Measurements from ENCODE around the gene MCL1. TPM values are rescaled to one million over a fixed set of nuclear protein-coding genes. Genes with fewer than 3 reads are reported as not detected.
"Not testable (repeated sequence)": the region's sequence is repeated elsewhere in the genome, so short reads cannot be mapped to it uniquely, and the experiment has no call there.

MCL1 gene
- total RNA-seq, 2 experiments from 2014 or later: 249 to 261 TPM

- Mint-ChIP-seq H3K9me3 (ENCODE audit: insufficient read depth) (no peaks in the 10 kb centered on the region), H3K27ac (peak overlapping the region; percentile 94), H3K36me3 (ENCODE audit: low read depth) (peaks cover 58% of the 10 kb centered on the region), H3K27me3 (ENCODE audit: low read depth) (no peaks in the 10 kb centered on the region), H3K4me3 (peak overlapping the region; percentile 97), H3K4me1 (ENCODE audit: low read depth) (peaks cover 44% of the 10 kb centered on the region)
- ChIA-PET CTCF (interaction anchor here (0.6 to 13.3 kb wide), 9 partner anchors 14 to 425 kb away, joined by 3 to 412 read pairs (median 6); partner anchors contain the start of gene ENSA), POLR2A (interaction anchor here (0.6 to 19.3 kb wide), 20 partner anchors 11 to 692 kb away, joined by 3 to 1108 read pairs (median 10); partner anchors contain the start of genes ENSA, GOLPH3L, MINDY1 and RPRD2)
- ATAC-seq (peak; percentile 14), DNase-seq (peak; percentile 67)
Observed at GRCh38 chr1:150578272-150579109, 919 bp downstream of the MCL1 start.

- DNase-seq (peak; percentile 48), ATAC-seq (no peak)
- ChIA-PET CTCF (interaction anchor here (0.6 to 13.3 kb wide), 4 partner anchors 13 to 426 kb away, joined by 3 to 412 read pairs (median 20); no protein-coding TSS in a partner anchor), POLR2A (interaction anchor here (1.1 to 19.3 kb wide), 10 partner anchors 11 to 691 kb away, joined by 3 to 1108 read pairs (median 20); partner anchors contain the start of genes ENSA and MINDY1)
- Mint-ChIP-seq H3K4me3 (peak overlapping the region; percentile 97), H3K27me3 (ENCODE audit: low read depth) (no peaks in the 10 kb centered on the region), H3K36me3 (ENCODE audit: low read depth) (peaks cover 65% of the 10 kb centered on the region), H3K27ac (peak overlapping the region; percentile 94), H3K4me1 (ENCODE audit: low read depth) (peaks cover 52% of the 10 kb centered on the region), H3K9me3 (ENCODE audit: insufficient read depth) (no peaks in the 10 kb centered on the region)
Observed at GRCh38 chr1:150577557-150578271, 1.7 kb downstream of the MCL1 start.

GRCh38 chr1:150576794-150577556 lies 2.4 kb downstream of the MCL1 start:
- no peaks in the 10 kb centered on the region for H3K9me3 Mint-ChIP-seq (ENCODE audit: insufficient read depth)
- H3K4me3 Mint-ChIP-seq: peak overlapping the region; percentile 97
- ChIA-PET POLR2A (interaction anchor here (1.0 to 19.3 kb wide), 10 partner anchors 12 to 690 kb away, joined by 3 to 1108 read pairs (median 20); partner anchors contain the start of genes ENSA, GOLPH3L, MINDY1 and RPRD2), CTCF (interaction anchor here (4.4 to 13.3 kb wide), 2 partner anchors 12 to 44 kb away, joined by 36 to 412 read pairs; no protein-coding TSS in a partner anchor)
- peak overlapping the region; percentile 94 for H3K27ac Mint-ChIP-seq
- ATAC-seq: no peak
- no peak for DNase-seq
- H3K4me1 Mint-ChIP-seq (ENCODE audit: low read depth): peaks cover 55% of the 10 kb centered on the region
- H3K36me3 Mint-ChIP-seq (ENCODE audit: low read depth): peaks cover 72% of the 10 kb centered on the region
- no peaks in the 10 kb centered on the region for H3K27me3 Mint-ChIP-seq (ENCODE audit: low read depth)

GRCh38 chr1:150576367-150576711 lies 3.1 kb downstream of the MCL1 start:
- CTCF ChIA-PET: interaction anchor here (0.6 to 13.3 kb wide), 4 partner anchors 11 to 204 kb away, joined by 3 to 412 read pairs (median 20); no protein-coding TSS in a partner anchor
- H3K4me1 Mint-ChIP-seq (ENCODE audit: low read depth): peaks cover 61% of the 10 kb centered on the region
- no peak for ATAC-seq

GRCh38 chr1:150575518-150576366 lies 3.7 kb downstream of the MCL1 start:
- Mint-ChIP-seq H3K4me1 (ENCODE audit: low read depth) (peaks cover 61% of the 10 kb centered on the region), H3K36me3 (ENCODE audit: low read depth) (peaks cover 78% of the 10 kb centered on the region), H3K27me3 (ENCODE audit: low read depth) (no peaks in the 10 kb centered on the region), H3K4me3 (peak overlapping the region; percentile 97), H3K27ac (peak overlapping the region; percentile 73), H3K9me3 (ENCODE audit: insufficient read depth) (no peaks in the 10 kb centered on the region)
- no peak for DNase-seq
- ChIA-PET POLR2A (interaction anchor here (1.3 to 19.3 kb wide), 5 partner anchors 12 to 689 kb away, joined by 3 to 1108 read pairs (median 26); partner anchors contain the start of genes ENSA and GOLPH3L), CTCF (interaction anchor here (0.6 to 13.3 kb wide), 5 partner anchors 11 to 320 kb away, joined by 3 to 412 read pairs (median 4); no protein-coding TSS in a partner anchor)
- no peak for ATAC-seq

More at GRCh38 chr1:150576367-150576711, 3.1 kb downstream of the MCL1 start:
- Mint-ChIP-seq H3K27ac (peak overlapping the region; percentile 94), H3K9me3 (ENCODE audit: insufficient read depth) (no peaks in the 10 kb centered on the region), H3K27me3 (ENCODE audit: low read depth) (no peaks in the 10 kb centered on the region), H3K4me3 (peak overlapping the region; percentile 97), H3K36me3 (ENCODE audit: low read depth) (peaks cover 73% of the 10 kb centered on the region)
- no peak for DNase-seq
- POLR2A ChIA-PET: interaction anchor here (1.0 to 19.3 kb wide), 8 partner anchors 12 to 690 kb away, joined by 3 to 1108 read pairs (median 12); partner anchors contain the start of genes ENSA, GOLPH3L, MINDY1 and RPRD2

GRCh38 chr1:150575072-150575489 lies 4.3 kb downstream of the MCL1 start:
- Mint-ChIP-seq H3K27ac (peak overlapping the region; percentile 68), H3K4me3 (peak overlapping the region; percentile 97), H3K9me3 (ENCODE audit: insufficient read depth) (no peaks in the 10 kb centered on the region), H3K27me3 (ENCODE audit: low read depth) (no peaks in the 10 kb centered on the region), H3K36me3 (ENCODE audit: low read depth) (peaks cover 83% of the 10 kb centered on the region), H3K4me1 (ENCODE audit: low read depth) (peaks cover 61% of the 10 kb centered on the region)
- DNase-seq (no peak), ATAC-seq (no peak)
- ChIA-PET CTCF (interaction anchor here (0.9 to 13.3 kb wide), 3 partner anchors 10 to 319 kb away, joined by 3 to 412 read pairs (median 36); no protein-coding TSS in a partner anchor), POLR2A (interaction anchor here (4.5 to 19.3 kb wide), 4 partner anchors 11 to 688 kb away, joined by 20 to 1108 read pairs (median 125); partner anchors contain the start of gene ENSA)

GRCh38 chr1:150574260-150575071 lies 4.9 kb downstream of the MCL1 start:
- Mint-ChIP-seq H3K9me3 (ENCODE audit: insufficient read depth) (no peaks in the 10 kb centered on the region), H3K36me3 (ENCODE audit: low read depth) (peaks cover 89% of the 10 kb centered on the region), H3K27me3 (ENCODE audit: low read depth) (no peaks in the 10 kb centered on the region), H3K4me3 (peak overlapping the region; percentile 97), H3K27ac (peak overlapping the region; percentile 68), H3K4me1 (ENCODE audit: low read depth) (peaks cover 64% of the 10 kb centered on the region)
- DNase-seq (no peak), ATAC-seq (no peak)
- ChIA-PET CTCF (interaction anchor here (4.4 to 13.3 kb wide), 2 partner anchors 10 to 46 kb away, joined by 36 to 412 read pairs; no protein-coding TSS in a partner anchor), POLR2A (interaction anchor here (4.8 to 19.3 kb wide), 3 partner anchors 11 to 54 kb away, joined by 26 to 1108 read pairs (median 224); partner anchors contain the start of gene ENSA)

GRCh38 chr1:150573648-150574071 lies 5.8 kb downstream of the MCL1 start:
- not testable (repeated sequence) for ATAC-seq; DNase-seq; H3K27me3 Mint-ChIP-seq (ENCODE audit: low read depth); H3K9me3 Mint-ChIP-seq (ENCODE audit: insufficient read depth)
- H3K4me1 Mint-ChIP-seq (ENCODE audit: low read depth): peaks cover 72% of the 10 kb centered on the region
- H3K36me3 Mint-ChIP-seq (ENCODE audit: low read depth): peaks cover 88% of the 10 kb centered on the region
- CTCF ChIA-PET: interaction anchor here (0.9 to 13.3 kb wide), 4 partner anchors 9 to 349 kb away, joined by 3 to 412 read pairs (median 42); no protein-coding TSS in a partner anchor
- POLR2A ChIA-PET: interaction anchor here (0.9 to 19.3 kb wide), 4 partner anchors 10 to 340 kb away, joined by 5 to 1108 read pairs (median 125); partner anchors contain the start of gene ENSA
- H3K4me3 Mint-ChIP-seq: peak overlapping the region; percentile 97
- peak overlapping the region; percentile 82 for H3K27ac Mint-ChIP-seq

All from activated CD8-positive, alpha-beta T cell treated with anti-CD3 and anti-CD28 coated beads, Interleukin-2, amount 10 ng/mL, durations not matched to agents 7 days and 5 days (primary cell).